HG03135 (cell line): Measurements from ENCODE around the gene TMEM178B.
"Not testable (repeated sequence)": the region's sequence is repeated elsewhere in the genome, so short reads cannot be mapped to it uniquely, and the experiment has no call there.

Experiments used
- ATAC-seq: cut with Tn5 transposase; IDR thresholded peaks from one replicate; pipeline ENCODE4 v1.9.1; 2021; ENCODE audit warnings: mild to moderate bottlenecking, moderate library complexity; ENCODE audit not compliant: unreplicated experiment

The TMEM178B gene

DNA sequence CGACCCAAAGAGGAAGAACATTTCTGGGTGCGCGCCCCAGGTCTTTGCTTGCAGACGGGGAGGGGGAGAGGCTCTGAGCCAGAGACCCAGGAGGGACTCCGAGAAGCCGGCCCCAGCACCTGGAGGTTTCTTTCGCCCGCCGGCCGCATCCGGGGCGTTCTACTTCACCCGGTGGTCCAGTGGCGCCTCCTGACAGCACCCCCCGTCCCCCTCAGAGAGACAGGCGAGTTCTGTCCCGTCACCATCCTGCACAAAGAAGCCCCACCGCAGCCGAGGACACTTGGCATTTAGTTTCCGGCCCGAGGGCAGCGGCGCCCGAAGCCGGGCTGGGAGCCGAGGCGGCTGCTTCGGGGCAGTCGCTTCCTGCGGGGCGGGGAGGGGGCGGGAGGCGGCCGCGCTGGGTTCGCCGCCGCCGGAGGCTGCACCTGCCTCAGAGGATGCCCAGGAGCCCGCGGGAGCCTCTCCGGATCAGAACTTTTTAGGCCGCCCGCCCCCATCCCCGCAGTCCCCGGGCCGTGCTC lies at the start of gene TMEM178B:
TMEM178B (plus strand) TSS at position 424 of the 521 bp plus-strand sequence.
- no peak for ATAC-seq

DNA sequence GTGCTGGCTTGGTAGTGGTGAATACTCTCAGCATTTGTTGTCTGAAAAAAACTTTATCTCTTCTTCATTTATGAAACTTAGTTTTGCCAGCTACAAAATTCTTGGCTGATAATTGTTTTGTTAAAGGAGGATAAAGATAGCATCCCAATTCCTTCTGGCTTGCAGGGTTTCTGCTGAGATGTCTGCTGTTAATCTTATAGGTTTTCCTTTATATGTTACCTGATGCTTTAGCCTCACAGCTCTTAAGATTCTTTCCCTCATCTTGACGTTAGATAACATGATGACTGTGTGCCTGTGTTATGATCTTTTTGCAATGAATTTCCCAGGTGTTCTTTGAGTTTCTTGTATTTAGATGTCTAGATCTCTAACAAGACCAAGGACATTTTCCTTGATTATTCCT lies 49.2 kb upstream of the TMEM178B start:
- ATAC-seq, result no peak

DNA sequence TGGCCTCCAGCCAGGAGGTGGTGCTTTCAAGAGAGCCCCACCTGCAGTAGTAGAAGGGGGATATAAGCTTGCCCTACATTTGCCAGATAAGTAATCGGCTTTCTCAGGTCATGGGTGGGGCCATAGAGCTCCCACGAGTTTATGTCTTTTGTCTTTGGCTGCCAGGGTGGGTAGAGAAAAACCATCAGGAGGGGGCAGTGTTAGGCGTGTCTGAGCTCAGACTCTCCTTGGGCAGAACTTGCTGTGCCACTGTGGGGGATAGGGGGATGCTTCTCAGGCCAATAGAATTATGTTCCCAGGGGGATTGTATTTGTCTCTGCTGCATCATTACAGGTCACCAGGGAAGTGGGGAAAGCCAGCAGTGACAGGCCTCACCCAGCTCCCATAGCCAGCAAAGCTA lies 46.8 kb upstream of the TMEM178B start:
- ATAC-seq, result no peak

DNA sequence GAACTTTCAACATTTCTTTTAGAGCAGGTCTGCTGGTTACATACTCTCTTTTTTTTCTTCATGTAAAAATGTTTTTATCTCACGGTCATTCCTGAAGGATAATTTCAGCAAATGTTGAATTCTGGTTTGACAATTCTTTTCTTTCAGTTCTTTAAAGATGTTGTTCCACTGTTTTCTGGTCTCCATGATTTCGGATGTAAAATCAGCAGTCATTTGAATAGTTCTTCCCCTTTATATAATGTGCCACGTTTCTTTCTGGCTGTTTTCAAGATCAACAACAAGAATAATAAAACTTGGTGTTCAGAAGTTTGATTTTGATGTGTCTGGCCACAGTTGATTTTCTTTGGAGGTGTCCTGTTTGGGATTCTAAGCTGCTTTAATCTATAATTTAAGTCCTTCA lies 45.1 kb upstream of the TMEM178B start:
- ATAC-seq, result no peak

DNA sequence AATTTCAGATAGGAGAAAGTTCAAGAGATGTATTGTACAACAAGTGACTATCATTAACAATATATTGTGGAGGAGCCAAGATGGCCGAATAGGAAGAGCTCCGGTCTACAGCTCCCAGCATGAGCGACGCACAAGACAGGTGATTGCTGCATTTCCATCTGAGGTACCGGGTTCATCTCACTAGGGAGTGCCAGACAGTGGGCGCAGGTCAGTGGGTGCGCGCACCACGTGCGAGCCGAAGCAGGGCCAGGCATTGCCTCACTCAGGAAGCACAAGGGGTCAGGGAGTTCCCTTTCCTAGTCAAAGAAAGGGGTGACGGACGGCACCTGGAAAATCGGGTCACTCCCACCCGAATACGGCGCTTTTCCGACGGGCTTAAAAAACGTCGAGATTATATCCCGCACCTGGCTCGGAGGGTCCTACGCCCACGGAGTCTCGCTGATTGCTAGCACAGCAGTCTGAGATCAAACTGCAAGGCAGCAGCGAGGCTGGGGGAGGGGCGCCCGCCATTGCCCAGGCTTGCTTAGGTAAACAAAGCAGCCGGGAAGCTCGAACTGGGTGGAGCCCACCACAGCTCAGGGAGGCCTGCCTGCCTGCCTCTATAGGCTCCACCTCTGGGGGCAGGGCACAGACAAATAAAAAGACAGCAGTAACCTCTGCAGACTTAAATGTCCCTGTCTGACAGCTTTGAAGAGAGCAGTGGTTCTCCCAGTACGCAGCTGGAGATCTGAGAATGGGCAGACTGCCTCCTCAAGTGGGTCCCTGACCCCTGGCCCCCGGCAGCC lies 41.1 kb upstream of the TMEM178B start:
- not testable (repeated sequence) for ATAC-seq

DNA sequence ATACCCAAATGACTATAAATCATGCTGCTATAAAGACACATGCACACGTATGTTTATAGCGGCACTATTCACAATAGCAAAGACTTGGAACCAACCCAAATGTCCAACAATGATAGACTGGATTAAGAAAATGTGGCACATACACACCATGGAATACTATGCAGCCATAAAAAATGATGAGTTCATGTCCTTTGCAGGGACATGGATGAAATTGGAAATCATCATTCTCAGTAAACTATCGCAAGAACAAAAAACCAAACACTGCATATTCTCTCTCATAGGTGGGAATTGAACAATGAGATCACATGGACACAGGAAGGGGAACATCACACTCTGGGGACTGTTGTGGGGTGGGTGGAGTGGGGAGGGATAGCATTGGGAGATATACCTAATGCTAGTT lies 35.8 kb upstream of the TMEM178B start:
- not testable (repeated sequence) for ATAC-seq

DNA sequence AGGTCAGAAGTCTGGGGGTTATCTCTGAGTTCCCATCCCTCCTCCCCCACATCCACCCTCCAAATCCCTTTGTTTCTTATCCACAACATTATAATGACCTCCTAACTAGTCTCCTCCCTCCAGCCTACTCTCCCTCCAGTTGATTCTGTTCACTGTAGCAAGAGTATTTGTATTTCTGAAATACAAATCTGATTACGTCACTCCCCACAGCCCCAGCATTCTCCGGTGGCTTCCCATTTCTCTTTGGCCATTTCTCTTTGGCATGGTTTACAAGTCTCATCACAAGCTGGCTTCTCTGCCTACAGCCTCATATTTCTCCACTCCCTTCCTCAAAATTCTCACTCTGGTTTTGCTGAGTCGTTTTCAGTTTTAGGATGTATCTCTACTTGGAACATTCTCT lies 34.5 kb upstream of the TMEM178B start:
- no peak for ATAC-seq

DNA sequence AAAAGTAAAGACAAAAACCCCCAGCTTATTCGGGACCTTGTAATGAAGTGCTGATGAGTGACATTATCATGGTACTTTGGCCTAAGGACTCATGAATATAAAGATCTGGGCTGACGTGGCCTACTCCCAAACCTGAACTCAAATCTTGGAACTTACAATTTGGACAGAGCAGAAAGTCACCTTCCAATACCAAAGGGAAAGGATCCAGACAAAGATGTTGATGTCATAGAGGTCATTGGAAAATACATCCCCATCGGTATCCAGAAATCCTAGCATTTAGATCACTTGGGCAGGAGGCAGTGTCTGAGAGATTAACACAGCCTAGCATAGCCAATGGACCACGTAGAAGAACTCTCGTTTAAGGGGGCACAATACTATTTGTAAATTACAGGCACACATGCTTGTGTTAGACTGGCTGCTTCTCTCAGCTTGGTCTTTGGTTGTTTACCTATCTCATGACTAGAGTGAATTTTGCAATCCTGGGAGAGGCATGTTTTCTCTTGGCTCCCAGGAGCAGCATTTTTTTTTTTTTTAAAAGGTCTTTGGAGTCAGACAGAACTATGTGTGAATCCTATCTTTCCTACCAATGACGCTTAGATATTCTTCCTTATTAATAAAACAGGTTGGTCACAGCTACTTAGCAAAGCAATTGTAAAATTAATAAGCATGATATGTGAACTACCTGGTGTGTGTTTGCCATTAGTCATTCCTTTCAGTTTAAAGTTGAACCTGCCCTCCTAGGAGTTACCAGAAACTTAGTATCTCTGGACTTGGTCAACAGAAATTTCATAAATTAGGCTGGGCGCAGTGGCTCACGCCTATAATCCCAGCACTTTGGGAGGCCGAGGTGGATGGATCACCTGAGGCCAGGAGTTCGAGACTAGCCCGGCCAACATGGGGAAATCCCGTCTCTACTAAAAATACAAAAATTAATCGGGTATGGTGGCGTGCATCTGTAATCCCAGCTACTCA lies 31.4 kb upstream of the TMEM178B start:
- ATAC-seq, result no peak

DNA sequence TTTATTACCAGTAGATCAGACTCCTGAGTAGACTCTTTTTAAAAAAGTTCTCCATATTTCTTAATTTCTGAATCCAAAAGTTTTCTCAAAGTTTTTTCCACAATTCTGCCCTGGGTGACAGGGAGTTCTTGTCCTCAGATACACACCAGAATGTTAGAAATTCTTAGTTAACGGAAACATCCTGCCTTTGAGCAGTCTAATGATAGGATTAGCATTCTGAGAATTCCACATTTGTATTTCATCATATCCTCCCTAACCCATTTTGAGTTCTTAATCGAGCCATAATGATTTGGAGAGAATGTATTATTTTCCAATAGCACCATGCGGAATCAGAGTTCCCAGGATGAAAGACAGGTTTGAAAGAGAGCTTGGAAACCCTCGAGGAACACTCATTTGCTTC lies 30.2 kb upstream of the TMEM178B start:
- no peak for ATAC-seq

DNA sequence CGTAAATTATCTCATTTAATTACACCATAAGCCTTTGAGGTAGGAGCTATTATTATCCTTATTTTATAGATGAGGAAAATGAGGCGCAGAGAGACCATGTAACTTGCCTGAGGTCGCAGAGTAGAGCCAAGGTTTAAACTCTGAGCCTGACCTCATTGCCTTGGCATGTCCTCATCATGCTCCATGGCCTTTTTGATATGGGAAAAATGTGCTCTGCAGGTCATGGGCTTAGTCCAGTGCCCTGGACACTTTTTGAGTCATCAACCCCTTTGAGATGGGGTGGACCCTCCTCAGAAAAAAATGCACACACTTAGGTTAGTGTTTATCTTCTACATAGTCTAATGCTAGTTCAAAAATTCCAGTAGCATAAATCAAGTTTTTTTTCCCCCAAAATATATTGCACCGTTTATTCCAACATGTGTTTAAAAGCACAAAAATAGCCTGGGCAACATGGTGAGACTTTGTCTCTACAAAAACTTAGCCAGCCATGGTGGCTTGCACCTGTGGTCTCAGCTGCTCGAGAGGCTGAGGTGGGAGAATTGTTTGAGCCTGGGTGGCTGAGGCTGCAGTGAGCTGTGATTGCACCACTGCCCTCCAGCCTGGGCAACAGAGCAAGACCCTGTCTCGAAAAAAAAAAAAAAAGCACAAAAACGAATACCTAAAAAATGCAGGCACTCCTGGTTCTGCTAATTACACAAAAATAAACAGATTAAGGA lies 28.6 kb upstream of the TMEM178B start:
- ATAC-seq, result no peak

DNA sequence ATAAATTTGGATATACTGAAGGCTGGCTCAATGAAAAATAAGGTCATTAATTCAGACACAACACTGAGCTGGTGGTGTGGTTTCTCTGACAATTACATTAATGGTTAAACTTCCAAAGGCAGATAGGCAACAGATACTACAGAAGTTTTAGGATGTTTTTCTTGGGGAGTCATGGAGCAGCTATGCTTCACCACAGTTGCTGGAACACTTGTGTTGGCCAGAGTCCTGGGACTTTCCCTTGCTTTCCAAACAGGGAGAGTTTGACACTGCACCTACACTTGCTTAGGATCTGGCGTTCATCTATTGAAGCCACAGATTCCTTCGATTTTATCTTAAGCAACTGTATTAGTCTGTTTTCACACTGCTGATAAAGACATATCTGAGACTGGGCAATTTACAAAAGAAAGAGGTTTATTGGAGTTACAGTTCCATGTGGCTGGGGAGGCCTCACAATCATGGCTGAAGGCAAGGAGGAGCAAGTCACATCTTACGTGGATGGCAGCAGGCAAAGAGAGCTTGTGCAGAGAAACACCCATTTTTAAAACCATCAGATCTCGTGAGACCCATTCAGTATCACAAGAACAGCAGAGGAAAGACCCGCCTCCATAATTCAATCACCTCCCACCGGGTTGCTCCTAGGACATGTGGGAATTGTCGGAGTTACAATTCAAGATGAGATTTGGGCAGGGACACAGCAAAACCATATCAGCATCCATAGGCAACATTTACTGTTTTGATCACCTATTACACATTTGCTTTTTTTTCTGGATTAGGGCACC lies 27.8 kb upstream of the TMEM178B start:
- ATAC-seq, result no peak

DNA sequence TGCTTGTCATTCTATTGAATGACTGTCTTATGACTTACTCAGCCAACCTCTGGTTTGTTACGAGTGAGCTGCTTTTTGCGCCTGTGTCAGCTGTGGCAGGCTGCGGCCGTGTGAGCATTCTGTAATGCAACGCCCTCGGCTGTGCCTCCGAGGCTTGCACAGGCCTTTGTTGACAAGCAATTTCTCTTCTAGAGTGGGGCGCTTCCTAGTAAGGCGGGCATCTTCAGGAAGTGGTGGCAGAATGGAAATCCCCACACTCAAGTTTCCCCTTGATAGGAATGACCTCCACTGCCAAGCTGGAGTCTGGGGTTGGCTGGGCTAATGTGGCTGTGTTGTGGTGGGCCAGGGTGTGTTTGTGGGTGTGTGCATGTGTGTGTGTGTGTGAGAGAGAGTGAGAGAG lies 20.2 kb upstream of the TMEM178B start:
- no peak for ATAC-seq

DNA sequence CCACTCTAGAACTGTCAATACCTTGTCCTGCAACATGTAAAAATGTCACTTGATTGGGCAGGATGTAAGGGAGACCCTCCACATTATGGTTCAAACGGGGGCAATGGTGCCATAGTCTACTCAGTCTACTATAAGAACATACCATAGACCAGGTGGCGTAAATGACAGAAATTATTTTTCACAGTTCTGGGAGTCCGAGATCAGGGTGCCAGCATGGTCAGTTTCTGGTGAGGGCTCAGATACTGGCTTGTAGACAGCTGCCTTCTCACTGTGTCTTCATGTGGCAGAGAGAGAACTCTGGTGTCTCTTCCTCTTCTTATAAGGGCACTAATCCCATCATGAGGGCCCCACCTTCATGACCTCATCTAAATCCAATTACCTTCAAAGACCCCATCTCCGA lies 18.7 kb upstream of the TMEM178B start:
- no peak for ATAC-seq

DNA sequence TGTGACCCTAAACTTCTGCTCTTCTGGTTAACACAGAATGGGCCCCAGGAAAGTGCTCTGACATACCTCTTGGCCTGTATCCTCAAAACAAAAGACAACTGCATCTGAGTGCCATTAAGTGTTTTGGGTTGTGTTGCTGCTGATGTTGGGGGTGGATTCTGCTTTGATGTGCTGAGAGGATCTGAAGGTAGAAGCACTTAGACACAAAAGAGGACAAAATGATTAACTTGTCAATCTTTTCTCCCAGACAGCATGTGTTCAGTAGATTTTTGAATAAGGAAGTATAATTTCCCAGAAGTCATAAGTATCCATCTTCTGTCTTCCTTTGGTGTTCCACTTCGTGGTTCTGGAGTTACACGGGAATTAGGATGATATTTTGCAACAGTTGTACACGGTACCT lies 16.1 kb upstream of the TMEM178B start:
- no peak for ATAC-seq

DNA sequence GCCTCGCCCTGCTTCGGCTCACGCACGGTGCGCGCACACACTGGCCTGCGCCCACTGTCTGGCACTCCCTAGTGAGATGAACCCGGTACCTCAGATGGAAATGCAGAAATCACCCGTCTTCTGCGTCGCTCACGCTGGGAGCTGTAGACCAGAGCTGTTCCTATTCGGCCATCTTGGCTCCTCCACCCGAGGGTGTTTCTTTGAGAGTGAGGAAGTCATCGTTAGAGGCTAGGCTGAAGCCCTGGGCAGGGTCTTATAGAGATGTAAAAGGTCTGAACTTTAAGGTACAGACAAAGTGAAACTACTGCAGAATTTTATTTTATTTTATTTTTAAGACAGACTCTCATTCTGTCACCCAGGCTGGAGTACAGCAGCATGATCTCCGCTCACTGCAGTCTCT lies 6.0 kb upstream of the TMEM178B start:
- not testable (repeated sequence) for ATAC-seq

DNA sequence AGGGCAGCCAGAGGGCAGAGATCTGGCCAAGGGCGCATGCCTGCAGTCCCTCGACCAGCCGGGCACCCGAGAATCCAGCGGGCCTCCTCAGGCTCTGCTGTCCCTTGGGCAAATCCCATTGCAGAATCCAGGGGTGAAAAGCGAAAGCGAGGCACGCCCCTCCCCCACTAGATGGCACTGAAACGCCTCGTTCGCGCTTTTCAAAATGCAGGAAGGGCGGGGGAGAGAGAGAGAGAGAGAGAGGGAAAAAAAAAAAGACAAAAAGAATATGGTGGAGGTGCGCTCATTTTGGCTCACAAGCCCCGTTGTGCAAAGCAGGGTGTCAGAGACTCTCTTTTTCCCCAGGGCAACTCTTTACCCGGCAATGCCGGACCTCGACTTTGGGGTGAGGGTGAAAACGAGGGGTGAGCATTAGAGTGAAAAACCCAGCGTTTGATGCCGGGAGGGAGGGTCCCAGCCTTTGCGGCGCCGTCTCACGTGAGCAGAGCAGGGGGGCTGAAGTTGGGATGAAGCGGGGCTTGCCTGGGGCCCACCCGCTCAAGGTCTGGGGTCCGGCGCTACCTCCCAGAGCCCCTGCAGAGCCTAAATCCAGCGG lies 2.5 kb upstream of the TMEM178B start:
- ATAC-seq, result no peak

DNA sequence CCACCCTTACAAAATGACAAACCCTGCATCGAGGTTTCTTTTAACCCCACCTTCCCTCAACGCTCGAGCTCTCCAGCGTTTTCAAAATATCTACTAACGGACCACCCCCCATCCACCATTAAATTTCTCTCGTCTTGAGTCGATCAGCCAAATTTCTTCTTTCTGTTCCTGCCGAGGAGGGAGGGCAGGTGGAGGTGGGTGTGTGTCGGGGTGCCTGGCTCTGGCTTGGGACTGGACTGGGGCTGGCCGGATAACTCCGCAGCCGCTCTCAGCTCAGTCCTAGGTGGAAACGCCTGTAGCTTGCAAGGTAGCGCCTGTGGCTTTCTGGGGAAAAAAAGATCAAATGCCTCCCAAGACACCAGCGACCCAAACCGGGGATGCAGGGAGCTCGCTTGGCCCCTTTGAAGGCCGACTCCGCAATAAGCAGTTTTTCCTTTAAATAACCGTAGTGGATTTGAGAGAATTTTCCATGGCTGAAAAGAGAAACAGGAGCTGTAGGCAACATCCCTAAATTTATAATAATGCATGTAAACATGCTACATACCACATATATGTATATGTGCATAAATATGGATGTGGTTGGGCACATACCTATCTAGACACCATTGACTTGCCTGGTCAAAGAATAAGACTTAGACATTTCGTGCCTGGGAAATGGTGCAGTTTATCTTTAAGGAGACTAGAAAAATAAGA lies 1.9 kb upstream of the TMEM178B start:
- no peak for ATAC-seq

DNA sequence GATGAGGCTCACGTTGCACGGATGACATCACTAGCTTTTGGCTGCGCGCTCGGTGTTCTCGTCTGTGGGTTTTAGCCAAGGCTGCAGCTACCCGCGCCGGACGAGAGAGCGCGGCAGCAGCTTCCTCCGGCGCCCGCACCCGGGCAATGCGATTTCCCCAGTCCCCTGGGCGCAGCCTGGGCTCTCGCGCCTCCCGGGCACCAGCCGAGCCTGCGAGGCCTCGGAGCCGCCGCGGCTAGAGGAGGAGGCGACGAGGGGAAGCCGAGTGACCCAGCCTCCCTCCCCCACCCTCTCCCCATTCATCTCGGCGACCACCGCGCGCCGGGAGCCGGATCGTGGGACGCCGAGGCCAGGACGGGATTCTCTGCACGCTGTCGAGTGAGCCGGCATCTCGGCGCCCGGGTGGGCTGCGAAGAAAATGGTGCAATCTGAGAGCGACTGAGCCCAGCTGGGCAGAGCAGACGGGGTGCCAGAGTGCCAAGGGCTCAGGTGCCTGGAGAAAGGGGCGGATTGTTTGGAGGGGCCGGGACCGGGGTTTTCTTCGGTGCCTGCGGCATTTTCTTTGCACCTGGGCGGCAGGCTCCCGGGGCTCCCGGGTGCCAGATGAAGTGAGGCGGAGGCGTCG lies 1.2 kb upstream of the TMEM178B start:
- ATAC-seq, result no peak

DNA sequence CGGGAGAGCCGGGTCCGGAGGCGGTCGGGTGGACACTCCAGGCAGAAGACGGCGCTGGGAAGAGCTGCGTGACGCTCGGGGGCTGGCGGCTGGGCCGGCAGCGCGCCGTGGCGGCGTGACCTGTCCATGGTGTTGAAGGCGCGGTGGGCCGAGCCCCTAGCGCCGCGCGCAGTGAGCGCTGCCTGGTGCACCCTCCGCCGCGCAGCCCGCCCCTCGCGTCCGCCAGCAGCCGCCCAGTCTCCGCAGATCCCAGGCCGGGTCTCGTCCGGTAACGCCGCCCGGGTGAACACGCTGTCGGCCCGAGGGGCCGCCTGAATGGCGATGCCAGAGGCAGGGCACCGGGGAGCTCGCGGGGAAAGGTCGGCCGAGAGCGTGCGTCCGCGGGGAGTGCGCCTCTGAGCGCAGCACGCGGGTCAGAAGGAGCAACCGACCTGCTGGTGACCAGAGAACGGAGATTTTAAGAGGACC lies 657 bp upstream of the TMEM178B start:
- no peak for ATAC-seq
